HG03280 (cell line): Measurements from ENCODE around the gene KCNA1.

Source experiments
- ATAC-seq: cut with Tn5 transposase; IDR thresholded peaks from one replicate; pipeline ENCODE4 v1.9.1; 2021; ENCODE audit warnings: mild to moderate bottlenecking, moderate library complexity; ENCODE audit not compliant: unreplicated experiment

Gene KCNA1

DNA sequence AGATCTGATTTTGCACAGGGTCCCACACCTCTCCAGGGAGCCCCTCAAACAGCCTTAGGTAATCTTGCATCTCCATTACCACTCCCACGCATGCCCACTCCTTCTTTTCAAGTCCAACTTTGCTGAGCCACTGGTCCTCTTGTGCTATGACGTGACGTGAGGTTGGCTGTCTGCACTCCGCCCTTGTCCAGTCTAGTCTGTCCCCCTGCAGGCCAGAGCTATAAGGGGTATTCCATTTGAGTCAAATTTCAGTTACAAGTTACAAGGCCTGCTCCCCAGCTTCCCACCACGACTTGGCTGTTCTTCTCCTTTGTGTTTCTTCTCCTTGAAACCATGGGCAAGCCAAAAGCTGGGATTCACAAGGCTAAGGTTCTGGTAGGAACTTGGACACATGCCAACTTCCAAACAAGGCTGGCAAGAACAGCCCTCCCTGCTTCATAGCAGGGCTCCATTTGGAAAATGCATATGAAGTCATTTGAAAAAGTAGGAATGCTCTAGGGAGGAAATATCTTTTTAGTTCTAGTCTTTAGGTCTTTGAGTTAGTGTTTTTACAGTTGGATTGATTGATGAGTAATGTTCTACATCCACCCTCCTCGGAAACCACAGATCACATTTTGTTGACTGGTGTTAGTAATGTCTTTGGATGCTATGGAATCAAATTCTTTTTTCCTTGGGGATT, 49.1 kb downstream of the KCNA1 start:
- ATAC-seq, result no peak

DNA sequence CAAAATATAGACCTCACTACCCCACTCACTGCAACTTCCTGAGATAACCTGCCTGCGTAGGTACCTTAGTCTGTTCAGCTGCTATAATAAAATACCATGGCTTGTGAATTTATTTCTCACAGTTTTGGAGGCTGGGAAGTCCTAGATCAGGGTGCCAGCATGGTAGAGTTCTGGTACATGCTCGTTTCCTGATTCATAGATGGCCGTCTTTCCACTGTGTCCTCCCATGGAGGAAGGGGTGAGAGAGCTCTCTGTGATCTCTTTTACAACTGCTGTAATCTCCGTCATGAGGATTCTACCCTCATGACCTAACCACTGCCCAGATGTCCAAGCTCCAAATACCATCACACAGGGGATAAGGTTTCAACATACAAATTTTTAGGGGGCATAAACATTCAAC, 49.7 kb downstream of the KCNA1 start:
- no peak for ATAC-seq

DNA sequence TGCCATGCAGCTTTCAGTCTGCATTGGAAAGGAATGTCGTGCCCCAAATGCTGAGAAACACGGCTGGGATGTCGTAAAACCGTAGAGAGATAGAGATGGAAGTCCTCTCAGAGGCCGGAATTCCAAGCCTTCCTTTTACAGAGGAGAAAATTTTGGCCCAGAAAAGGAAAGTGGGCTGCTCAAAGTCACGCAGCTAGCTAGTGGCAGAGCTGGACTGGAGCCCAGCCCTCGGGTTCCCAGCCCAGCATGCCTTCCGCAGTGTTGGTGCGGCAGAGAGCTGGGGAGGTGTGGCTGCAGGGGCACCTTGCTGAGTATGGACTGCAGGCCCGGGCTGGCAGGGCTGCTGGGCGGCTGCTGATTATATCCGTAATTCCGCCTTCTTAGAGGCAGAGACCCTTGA, 50.3 kb downstream of the KCNA1 start:
- ATAC-seq, result no peak

DNA sequence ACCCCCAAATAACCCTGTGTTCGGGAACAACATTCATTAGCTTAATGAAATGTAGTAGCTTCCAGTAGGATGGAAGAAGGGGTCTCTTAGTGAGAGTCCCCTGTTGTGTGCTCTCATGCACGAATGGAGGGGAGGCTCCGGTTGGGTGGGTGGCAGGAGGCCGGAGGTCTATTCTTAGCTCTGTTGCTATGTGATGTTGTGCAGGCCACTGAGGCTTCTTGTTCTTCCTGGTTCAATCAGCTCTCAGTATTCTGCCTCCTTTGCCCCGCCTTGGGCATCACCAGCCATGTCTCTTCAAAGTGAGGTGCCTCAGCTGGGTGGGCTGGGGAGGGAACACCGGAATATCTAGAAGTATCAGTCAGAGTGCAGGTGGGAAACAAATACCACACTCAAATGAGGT, 50.8 kb downstream of the KCNA1 start:
- no peak for ATAC-seq

DNA sequence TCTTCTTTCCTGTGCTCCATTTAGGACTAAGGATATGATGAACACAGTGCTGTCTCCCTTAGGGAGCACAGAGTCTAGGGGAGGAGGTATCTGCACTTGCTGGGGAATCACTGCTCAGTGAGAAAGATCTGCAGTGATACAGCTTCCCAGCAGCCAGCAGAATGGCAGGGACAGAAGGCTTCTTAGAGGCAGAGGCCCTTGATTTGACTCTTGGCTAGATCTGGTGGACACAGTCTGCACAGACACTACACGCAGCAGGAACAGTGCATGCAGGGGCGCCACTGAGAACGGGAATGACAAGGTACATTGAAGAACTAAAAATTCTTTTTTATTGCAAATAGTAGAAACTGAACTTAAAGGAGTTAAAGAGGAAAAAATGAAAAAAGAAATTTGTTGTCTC, 51.6 kb downstream of the KCNA1 start:
- ATAC-seq, result no peak

DNA sequence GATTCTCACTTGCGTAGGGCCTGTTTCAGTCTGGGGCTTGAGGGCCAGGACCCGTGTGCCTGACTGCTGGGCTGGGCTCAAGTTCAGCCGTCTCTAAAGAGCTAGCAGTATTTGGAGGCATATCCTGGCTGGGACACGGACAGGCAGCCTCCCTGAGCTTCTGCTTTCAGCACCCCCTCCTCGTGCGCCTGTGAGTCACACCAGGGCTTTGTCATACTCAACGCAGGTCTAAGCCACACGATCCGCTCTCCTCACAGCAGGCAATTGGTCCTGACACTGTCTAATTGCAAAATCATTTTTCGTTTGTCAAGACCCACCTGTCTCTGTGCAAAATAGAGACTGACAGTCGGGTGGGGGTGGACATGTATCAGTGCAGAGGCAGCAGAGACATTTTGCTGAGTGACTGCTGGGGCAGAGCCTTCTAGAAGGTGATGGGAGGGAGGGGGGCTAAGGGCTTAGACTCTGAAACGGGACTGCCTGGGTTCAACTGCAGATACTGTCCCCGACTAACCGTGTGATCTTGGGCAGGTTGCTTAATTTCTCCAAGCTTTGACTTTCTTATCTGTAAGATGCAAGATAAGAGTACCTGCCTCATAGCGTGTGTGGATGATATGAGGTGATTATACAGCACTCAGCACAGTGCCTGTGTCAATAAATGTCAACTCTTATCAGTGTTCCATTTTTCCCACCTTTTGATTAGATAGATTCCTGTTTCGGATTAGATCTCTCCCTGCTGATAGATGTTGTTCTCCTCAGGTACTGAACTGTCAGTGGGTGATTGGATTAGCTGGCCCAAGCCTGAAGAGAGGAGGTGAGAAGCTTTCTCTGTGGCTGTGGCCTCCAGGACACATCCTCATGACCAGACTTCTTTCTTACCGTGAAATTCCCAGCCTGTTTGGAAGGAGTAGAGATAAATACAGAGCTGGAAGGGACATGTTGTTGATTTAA, 53.1 kb downstream of the KCNA1 start:
- no peak for ATAC-seq
